MM.1S (cell line): ENCODE results near the gene ATXN1.

Experiments
- DNase-seq: peaks from one replicate; pipeline ENCODE4 v3.0.0-alpha.2; 2015
- H2AFZ ChIP-seq: fragments of 300-600 bp; sonication (generic); 2 replicates; pipeline ENCODE4 v1.6.0; 2016; ENCODE audit warnings: antibody characterized with exemption, low read length
- H3F3A ChIP-seq: fragments of 300-600 bp; sonication (generic); 2 replicates; pipeline ENCODE4 v1.6.1; 2016; ENCODE audit warnings: mild to moderate bottlenecking, antibody characterized with exemption, low read length, moderate library complexity, mixed read lengths; ENCODE audit not compliant: insufficient read depth
- H3K27ac ChIP-seq: fragments of 300-600 bp; sonication (generic); 2 replicates; pipeline ENCODE4 v1.5.1; 2016; ENCODE audit warnings: mild to moderate bottlenecking, low read length
- H3K27me3 ChIP-seq: fragments of 300-600 bp; sonication (generic); replicated peaks from 2 replicates; pipeline ENCODE4 v1.6.0; 2016; ENCODE audit warnings: low read length; ENCODE audit not compliant: insufficient read depth
- H3K36me3 ChIP-seq: fragments of 300-600 bp; sonication (generic); replicated peaks from 2 replicates; pipeline ENCODE4 v1.6.1; 2016; ENCODE audit warnings: mild to moderate bottlenecking, low read length, mixed read lengths; ENCODE audit not compliant: insufficient read depth
- H3K4me1 ChIP-seq: fragments of 300-600 bp; sonication (generic); 2 replicates; pipeline ENCODE4 v1.6.1; 2016; ENCODE audit warnings: low read length, mixed read lengths
- H3K4me2 ChIP-seq: fragments of 300-600 bp; sonication (generic); 2 replicates; pipeline ENCODE4 v1.6.0; 2016; ENCODE audit warnings: low read depth, low read length
- H3K4me3 ChIP-seq: fragments of 300-600 bp; sonication (generic); 2 replicates; pipeline ENCODE4 v1.5.1; 2016; ENCODE audit warnings: low read length, mixed read lengths
- H3K79me2 ChIP-seq: fragments of 300-600 bp; sonication (generic); 2 replicates; pipeline ENCODE4 v1.6.1; 2016; ENCODE audit warnings: mixed run types, low read length, mixed read lengths
- H3K9ac ChIP-seq: fragments of 300-600 bp; sonication (generic); 2 replicates; pipeline ENCODE4 v1.6.1; 2016; ENCODE audit warnings: low read length, mixed read lengths
- H3K9me2 ChIP-seq: fragments of 300-600 bp; sonication (generic); replicated peaks from 2 replicates; pipeline ENCODE4 v1.6.1; 2016; ENCODE audit warnings: mild to moderate bottlenecking, low read length, mixed read lengths; ENCODE audit not compliant: insufficient read depth
- H3K9me3 ChIP-seq: fragments of 300-600 bp; sonication (generic); replicated peaks from 2 replicates; pipeline ENCODE4 v1.6.1; 2016; ENCODE audit warnings: mild to moderate bottlenecking, low read length, mixed read lengths; ENCODE audit not compliant: insufficient read depth
- H4K20me1 ChIP-seq: fragments of 300-600 bp; sonication (generic); 2 replicates; pipeline ENCODE4 v1.6.1; 2016; ENCODE audit warnings: mild to moderate bottlenecking, low read length, moderate library complexity, mixed read lengths; ENCODE audit not compliant: insufficient read depth
- EZH2 ChIP-seq: fragments of 300-600 bp; sonication (generic); optimal IDR thresholded peaks from 2 replicates; pipeline ENCODE3; 2017; ENCODE audit warnings: low read depth, mild to moderate bottlenecking, antibody characterized with exemption, low read length, mixed read lengths
- EZH2phosphoT487 ChIP-seq: fragments of 300-600 bp; sonication (generic); IDR thresholded peaks from 2 replicates; pipeline ENCODE4 v1.6.1; 2018; ENCODE audit warnings: antibody characterized with exemption, low read length
- TF ChIP-seq, protein P1 (sequence below): fragments of 300-600 bp; sonication (generic); IDR thresholded peaks from 2 replicates; pipeline ENCODE4 v1.5.1; 2016; ENCODE audit warnings: antibody characterized with exemption, low read length, mixed read lengths

ATXN1 gene

DNA sequence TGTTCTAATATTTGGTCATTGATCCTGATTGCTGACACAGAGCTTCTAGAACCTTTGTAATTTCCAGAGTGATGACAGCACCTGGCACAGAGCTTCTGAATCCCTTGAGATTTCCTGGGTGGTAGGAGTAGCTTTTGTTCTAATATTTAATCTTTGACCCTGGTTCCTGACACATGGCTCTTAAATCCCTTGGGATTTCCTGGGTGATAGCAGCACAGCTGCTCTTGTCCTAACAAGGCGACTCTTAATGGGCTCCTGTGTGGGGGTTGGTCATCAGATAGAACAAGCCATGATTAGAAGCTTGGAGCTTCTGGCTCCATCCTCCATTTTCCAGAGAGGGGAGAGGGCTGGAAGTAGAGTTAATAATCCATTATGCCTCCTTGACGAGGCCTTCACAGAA lies 504.5 kb downstream of the ATXN1 start:
- H3K4me1 ChIP-seq: no peaks in the 10 kb centered on the region
- no peaks in the 10 kb centered on the region for H3K9me3 ChIP-seq
- H3K27me3 ChIP-seq: no peaks in the 10 kb centered on the region
- no peak overlapping the region for H3K27ac ChIP-seq
- H3K4me2 ChIP-seq: no peak overlapping the region
- H3F3A ChIP-seq: no peaks in the 10 kb centered on the region
- H3K9ac ChIP-seq: no peak overlapping the region
- TF ChIP-seq EZH2: no peak
- no peak for TF ChIP-seq EZH2phosphoT487
- TF ChIP-seq, protein P1, sequence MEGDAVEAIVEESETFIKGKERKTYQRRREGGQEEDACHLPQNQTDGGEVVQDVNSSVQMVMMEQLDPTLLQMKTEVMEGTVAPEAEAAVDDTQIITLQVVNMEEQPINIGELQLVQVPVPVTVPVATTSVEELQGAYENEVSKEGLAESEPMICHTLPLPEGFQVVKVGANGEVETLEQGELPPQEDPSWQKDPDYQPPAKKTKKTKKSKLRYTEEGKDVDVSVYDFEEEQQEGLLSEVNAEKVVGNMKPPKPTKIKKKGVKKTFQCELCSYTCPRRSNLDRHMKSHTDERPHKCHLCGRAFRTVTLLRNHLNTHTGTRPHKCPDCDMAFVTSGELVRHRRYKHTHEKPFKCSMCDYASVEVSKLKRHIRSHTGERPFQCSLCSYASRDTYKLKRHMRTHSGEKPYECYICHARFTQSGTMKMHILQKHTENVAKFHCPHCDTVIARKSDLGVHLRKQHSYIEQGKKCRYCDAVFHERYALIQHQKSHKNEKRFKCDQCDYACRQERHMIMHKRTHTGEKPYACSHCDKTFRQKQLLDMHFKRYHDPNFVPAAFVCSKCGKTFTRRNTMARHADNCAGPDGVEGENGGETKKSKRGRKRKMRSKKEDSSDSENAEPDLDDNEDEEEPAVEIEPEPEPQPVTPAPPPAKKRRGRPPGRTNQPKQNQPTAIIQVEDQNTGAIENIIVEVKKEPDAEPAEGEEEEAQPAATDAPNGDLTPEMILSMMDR: no peak
- H3K9me2 ChIP-seq: no peaks in the 10 kb centered on the region
- H3K4me3 ChIP-seq: no peak overlapping the region
- H2AFZ ChIP-seq: no peak overlapping the region
- no peaks in the 10 kb centered on the region for H3K79me2 ChIP-seq
- H3K36me3 ChIP-seq: no peaks in the 10 kb centered on the region
- DNase-seq: no peak
- H4K20me1 ChIP-seq: no peaks in the 10 kb centered on the region

DNA sequence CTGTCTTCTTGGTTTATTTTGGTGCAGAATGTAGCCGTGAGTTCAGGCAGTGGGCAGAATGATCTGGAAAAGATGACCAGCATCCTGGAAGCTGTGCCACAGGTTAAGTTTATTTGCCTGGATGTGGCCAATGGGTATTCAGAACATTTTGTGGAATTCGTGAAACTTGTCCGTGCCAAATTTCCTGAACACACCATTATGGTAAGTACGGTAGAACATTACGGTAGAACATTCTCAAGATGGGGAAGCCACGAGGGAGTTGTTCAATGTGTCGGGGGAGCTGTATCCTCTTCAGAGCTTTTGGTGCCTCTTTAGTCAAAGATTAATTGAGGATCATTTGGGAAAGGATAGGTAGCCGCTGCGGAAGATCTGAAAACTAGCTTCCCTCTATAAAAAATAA lies 506.7 kb downstream of the ATXN1 start:
- H4K20me1 ChIP-seq: no peaks in the 10 kb centered on the region
- H3K4me3 ChIP-seq: no peak overlapping the region
- no peak overlapping the region for H3K27ac ChIP-seq
- no peaks in the 10 kb centered on the region for H3K79me2 ChIP-seq
- no peaks in the 10 kb centered on the region for H3K9me3 ChIP-seq
- no peak for TF ChIP-seq EZH2phosphoT487
- TF ChIP-seq EZH2: no peak
- TF ChIP-seq, protein P1: no peak
- H3K4me1 ChIP-seq: no peaks in the 10 kb centered on the region
- no peaks in the 10 kb centered on the region for H3F3A ChIP-seq
- no peaks in the 10 kb centered on the region for H3K9me2 ChIP-seq
- no peaks in the 10 kb centered on the region for H3K36me3 ChIP-seq
- H3K27me3 ChIP-seq: no peaks in the 10 kb centered on the region
- no peak for DNase-seq
- no peak overlapping the region for H3K4me2 ChIP-seq
- H3K9ac ChIP-seq: no peak overlapping the region
- no peak overlapping the region for H2AFZ ChIP-seq

- Histone ChIP-seq H2AFZ (no peak overlapping the region), H3K27ac (no peak overlapping the region), H3K4me2 (no peak overlapping the region), H3K9me2 (no peaks in the 10 kb centered on the region), H3K79me2 (no peaks in the 10 kb centered on the region), H3K9me3 (no peaks in the 10 kb centered on the region), H3K9ac (no peak overlapping the region), H3K36me3 (no peaks in the 10 kb centered on the region), H4K20me1 (no peaks in the 10 kb centered on the region), H3F3A (no peaks in the 10 kb centered on the region), H3K4me1 (no peaks in the 10 kb centered on the region), H3K27me3 (no peaks in the 10 kb centered on the region), H3K4me3 (no peak overlapping the region)
- DNase-seq: no peak
- TF ChIP-seq, protein P1: no peak
- no peak for TF ChIP-seq EZH2
- no peak for TF ChIP-seq EZH2phosphoT487
These were observed 507.7 kb downstream of the ATXN1 start for GRCh38 chr6:16253399-16254144.
